GM10266 (cell line): ENCODE data around the gene CD276.

Experiments used
- DNase-seq: peaks from one replicate; pipeline ENCODE4 v3.0.0; 2012; ENCODE audit errors: extremely low spot score
- TF ChIP-seq, protein P1 (sequence below): IDR thresholded peaks from 2 replicates; pipeline ENCODE4 v1.5.1; 2012; ENCODE audit warnings: mild to moderate bottlenecking, low read depth; ENCODE audit not compliant: control insufficient read depth, insufficient read depth; ENCODE audit errors: missing control alignments

Gene CD276

DNA sequence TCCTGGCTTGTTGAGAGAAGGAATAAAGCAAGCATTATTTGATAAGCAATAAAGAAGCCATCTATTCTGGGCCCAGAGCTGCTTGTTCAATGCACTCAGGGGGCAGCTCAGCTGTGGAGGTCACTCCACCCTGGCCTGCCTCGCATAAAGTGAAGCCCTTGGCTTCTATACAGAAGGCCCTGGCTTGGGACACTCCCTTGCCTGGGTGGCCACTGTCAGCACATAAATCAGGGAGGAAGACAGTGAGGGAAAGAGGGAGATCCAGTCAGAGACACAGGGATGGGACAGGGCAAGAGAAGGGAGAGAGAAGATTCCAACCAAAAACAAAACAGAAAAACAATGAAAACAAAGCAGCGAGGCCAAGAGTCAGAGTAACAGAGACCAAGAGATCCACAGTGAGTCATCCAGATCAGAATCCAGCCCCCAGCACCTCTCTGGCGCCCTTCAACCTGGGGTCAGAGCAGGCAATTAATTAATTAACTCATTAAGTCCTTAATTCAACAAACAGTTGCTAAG is 57.2 kb downstream of the CD276 start:
- TF ChIP-seq, protein P1, sequence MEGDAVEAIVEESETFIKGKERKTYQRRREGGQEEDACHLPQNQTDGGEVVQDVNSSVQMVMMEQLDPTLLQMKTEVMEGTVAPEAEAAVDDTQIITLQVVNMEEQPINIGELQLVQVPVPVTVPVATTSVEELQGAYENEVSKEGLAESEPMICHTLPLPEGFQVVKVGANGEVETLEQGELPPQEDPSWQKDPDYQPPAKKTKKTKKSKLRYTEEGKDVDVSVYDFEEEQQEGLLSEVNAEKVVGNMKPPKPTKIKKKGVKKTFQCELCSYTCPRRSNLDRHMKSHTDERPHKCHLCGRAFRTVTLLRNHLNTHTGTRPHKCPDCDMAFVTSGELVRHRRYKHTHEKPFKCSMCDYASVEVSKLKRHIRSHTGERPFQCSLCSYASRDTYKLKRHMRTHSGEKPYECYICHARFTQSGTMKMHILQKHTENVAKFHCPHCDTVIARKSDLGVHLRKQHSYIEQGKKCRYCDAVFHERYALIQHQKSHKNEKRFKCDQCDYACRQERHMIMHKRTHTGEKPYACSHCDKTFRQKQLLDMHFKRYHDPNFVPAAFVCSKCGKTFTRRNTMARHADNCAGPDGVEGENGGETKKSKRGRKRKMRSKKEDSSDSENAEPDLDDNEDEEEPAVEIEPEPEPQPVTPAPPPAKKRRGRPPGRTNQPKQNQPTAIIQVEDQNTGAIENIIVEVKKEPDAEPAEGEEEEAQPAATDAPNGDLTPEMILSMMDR: no peak
- no peak for DNase-seq

DNA sequence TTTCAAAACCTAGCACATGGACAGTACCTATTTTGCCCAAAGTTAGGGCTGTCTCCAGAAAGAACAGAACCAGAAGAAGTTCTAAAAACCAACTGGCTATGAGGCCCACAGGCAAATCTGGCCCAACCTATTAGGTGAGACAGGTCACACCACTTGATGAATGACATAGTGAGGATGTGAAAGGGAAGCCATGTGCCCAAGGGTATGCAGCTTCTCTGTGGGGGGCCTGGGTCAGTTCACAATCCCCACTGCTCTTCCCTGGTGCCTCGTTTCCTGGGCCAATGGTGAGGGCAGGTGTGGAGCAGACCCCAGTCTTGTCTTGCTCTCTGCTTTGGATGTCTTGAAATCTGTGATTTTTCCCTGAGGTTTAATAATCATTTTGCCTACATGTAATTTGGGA is 60.1 kb downstream of the CD276 start:
- TF ChIP-seq, protein P1: no peak

DNA sequence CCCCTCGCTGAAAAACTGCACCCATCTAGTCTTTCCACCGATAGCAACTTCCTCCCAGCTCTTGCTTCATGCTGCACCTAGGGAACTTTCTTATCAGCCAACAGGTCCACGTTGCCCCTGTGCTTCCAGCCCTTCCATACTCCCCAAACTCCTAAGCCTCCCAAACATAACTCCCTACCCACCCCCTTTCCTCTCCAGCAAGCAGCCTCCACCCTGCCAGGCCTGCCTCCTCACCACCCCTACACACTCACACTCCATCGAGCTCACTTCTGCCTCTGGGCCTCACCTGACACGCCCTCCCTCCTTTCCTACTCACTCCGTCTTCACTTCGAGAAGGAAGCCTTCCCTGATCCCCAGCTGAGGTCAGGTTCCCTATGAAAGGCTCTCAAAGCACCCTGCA is 60.9 kb downstream of the CD276 start:
- DNase-seq: no peak
- TF ChIP-seq, protein P1: no peak

More for the DNA sequence above, 60.1 kb downstream of the CD276 start:
- no peak for DNase-seq

DNA sequence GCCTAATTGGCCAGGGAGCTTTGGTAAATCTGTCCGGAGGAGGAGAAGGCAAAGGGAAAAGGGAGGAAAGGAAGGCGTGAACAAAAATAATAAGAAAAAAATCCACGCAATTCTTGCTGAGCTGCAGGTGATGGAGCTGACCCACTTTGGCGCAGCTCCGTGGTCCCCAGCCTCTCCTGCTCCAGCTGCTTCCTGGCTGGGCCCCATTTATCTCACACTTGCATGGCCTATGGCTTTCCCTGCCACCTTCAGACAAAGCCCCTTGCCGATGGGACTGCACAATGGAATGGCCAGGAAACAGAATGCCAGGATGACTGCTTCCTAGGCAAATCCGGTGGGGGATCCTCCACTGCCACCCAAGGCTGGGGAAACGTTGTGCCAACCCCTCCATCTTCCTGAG is 62.1 kb downstream of the CD276 start:
- TF ChIP-seq, protein P1: no peak
- DNase-seq: no peak

DNA sequence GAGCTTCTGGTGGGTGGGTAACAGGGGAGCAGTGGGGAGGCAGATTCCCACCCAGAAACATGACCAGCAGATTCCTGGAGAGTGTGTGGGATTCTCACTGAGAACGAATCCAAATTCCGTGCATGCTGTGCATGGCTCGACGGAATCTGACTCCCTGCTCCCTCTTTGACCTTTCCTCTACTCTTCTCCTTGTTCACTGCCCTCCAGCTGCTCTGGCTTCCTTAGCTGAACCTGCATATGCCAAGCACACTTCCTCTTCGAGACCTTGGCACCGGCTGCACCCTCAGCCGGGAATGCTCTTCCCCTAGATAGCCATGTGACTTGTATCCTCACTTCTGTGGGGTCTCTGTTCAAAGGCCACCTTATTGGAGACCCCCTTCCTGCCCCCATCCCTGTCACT is 62.7 kb downstream of the CD276 start:
- no peak for DNase-seq
- TF ChIP-seq, protein P1: no peak

DNA sequence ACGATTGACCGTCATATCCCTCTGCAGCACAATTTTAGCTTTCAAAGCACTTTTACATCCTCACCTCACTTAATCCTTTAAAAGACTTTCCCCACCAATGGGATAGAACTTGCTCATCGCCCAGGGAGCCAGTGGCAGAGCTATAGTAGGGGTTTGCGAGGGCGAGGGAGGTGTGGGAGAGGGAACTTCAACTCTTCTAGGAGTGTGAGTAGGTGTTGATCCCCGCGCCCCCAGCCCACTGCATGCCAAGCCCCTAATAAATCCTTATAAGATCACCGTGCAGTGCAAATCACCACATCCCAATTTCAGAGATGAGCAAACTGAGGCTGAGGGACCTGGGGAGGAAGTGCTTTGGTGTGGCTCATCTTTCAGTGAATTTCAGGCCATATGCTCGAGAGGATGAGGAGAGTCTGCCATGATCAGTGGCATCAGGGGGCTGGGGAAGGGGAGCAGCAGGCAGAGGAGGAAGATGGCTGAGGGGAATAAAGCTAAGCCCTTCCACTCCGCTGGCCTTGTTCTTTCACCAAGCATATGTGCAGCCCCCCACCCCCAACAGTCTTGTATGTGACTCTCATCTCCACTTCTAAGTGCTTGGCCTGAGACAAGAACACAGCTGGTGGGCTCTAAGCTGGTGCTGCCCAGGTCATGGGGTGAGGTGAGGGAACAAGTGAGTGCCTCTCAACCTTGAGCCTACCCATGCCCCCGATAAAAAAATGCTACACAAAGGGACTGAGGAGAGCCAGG is 63.8 kb downstream of the CD276 start:
- no peak for DNase-seq
- TF ChIP-seq, protein P1: no peak

DNA sequence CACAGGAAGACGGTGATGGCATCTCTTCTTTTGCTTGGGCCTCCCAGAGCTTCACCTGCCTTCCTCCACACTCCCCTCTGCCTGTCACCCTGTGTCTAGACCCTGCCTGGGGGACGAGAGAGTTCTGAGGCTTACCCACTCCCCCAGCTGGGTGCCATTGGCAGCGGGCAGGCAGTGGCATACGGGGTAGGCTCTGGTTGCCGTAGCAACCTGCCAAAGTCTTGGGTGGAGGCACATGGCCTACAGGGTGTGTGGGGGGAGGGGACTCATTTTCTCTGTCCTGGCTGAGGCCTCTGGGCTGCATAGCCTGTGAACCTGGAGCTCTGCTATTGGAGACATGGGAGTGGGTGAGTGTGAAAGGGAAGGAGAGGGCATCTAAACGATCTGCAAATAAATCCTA is 64.5 kb downstream of the CD276 start:
- no peak for DNase-seq
- TF ChIP-seq, protein P1: no peak
